H1 (cell line): ENCODE measurements around the gene ADAMTS17. TPM values are rescaled to one million over a fixed set of nuclear protein-coding genes. Genes with fewer than 3 reads are reported as not detected.

Source experiments
- KDM1A ChIP-seq: fragments of 200-600, 300-600 bp; sonication (generic); IDR thresholded peaks from 2 replicates; pipeline ENCODE4 v1.7.1; 2016; ENCODE audit warnings: mild to moderate bottlenecking, low read length, borderline replicate concordance
- RAD21 ChIP-seq, 2 experiments: IDR thresholded peaks in 1 of 2; conservative IDR thresholded peaks in 1 of 2; 2 replicates each; pipeline ENCODE4 v1.6.1; 2011; ENCODE audit warnings: low read depth in 2 of 2, low read length in 2 of 2, improper control_type of control experiment in 1 of 2, inconsistent platforms in 1 of 2, mild to moderate bottlenecking in 1 of 2, moderate library complexity in 1 of 2
- polyA plus RNA-seq, 7 experiments: library from polyadenylated mRNA; depleted of rRNA in 3 of 7; stranded (reverse) in 5 of 7; unstranded in 2 of 7; fragments of >200 nt in 5 of 7; fragments of 200-250 nt in 2 of 7; gene quantifications; 1 replicate in 5 of 7; 2 replicates in 1 of 7; 4 replicates in 1 of 7; pipeline versions ENCODE4 v1.2.1 to v1.2.3, GENCODE V29; 2011 to 2013; ENCODE audit warnings: missing spikeins in 2 of 7, mixed read lengths in 2 of 7
- total RNA-seq: library from RNA; stranded (reverse); fragmentation: NEBNext Ultra II Directional; extraction: Animal tissue kit (Norgen Biotek cat#: 25700); gene quantifications from 2 replicates; pipeline ENCODE4 v1.2.1, GENCODE V29; 2021

Gene ADAMTS17
- total and polyA plus RNA-seq, 2 of the 8 experiments (the other 6 are each of a cell fraction or from before 2014, with no cell fraction given): 0.51 to 1.7 TPM

DNA sequence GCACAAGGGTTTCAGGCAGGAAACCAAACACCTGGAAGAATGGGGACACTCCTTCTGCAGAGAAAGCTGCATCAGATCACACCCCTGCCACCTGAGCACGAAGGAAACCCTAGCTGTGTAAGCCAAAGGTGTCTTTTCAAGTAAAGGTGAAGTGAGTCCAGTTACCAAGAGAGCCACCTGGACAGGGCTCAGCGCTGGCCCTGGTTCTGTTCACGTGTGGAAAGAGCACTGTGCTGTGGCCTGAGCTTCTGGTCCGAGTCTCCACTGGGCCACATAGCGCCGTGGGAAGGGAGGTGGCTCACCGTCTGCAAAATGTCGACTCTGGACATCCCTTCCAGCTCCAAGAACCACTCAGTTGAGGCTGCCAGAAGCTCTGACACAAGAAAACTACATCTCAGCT is 151.1 kb downstream of the ADAMTS17 start (continued):
- TF ChIP-seq RAD21 (IDR thresholded peaks at IDR 0.05 in 1 of 2, conservative IDR thresholded peaks at IDR 0.05 in 1 of 2; ENCODE audit: low read depth in 2 of 2, low read length in 2 of 2): no peak
- no peak for TF ChIP-seq KDM1A
